AG08395 (cell line): ENCODE data around the gene WDSUB1.

Experiments used
- DNase-seq: peaks from one replicate; pipeline ENCODE4 v3.0.0; 2012; ENCODE audit warnings: mixed read lengths, low spot score

WDSUB1 gene

GRCh38 chr2:159225025-159226016 lies 61.2 kb downstream of the WDSUB1 start:
- no peak for DNase-seq

GRCh38 chr2:159224061-159224813 lies 62.3 kb downstream of the WDSUB1 start:
- DNase-seq: no peak

- DNase-seq: no peak
These were observed 67.0 kb downstream of the WDSUB1 start for GRCh38 chr2:159219394-159219998.

GRCh38 chr2:159218389-159218788 lies 68.1 kb downstream of the WDSUB1 start:
- no peak for DNase-seq

GRCh38 chr2:159217676-159218075 lies 68.8 kb downstream of the WDSUB1 start:
- DNase-seq: no peak

- no peak for DNase-seq
These were observed 71.4 kb downstream of the WDSUB1 start for GRCh38 chr2:159215116-159215515.

- no peak for DNase-seq
These were observed 72.1 kb downstream of the WDSUB1 start for GRCh38 chr2:159214325-159214865.

GRCh38 chr2:159213296-159213695 lies 73.2 kb downstream of the WDSUB1 start:
- no peak for DNase-seq

- no peak for DNase-seq
These were observed 74.8 kb downstream of the WDSUB1 start for GRCh38 chr2:159211447-159212396.

- DNase-seq: no peak
These were observed 76.9 kb downstream of the WDSUB1 start for GRCh38 chr2:159209341-159210306.

GRCh38 chr2:159208438-159208837 lies 78.1 kb downstream of the WDSUB1 start:
- no peak for DNase-seq

GRCh38 chr2:159206736-159207380 lies 79.6 kb downstream of the WDSUB1 start:
- DNase-seq: peak; percentile 45

GRCh38 chr2:159204381-159205144 lies 81.9 kb downstream of the WDSUB1 start:
- DNase-seq: no peak

GRCh38 chr2:159202568-159203071 lies 83.9 kb downstream of the WDSUB1 start:
- DNase-seq: peak; percentile 98

- DNase-seq: peak; percentile 24
These were observed 85.0 kb downstream of the WDSUB1 start for GRCh38 chr2:159201360-159202063.

- DNase-seq: no peak
These were observed 86.0 kb downstream of the WDSUB1 start for GRCh38 chr2:159200498-159200897.

- DNase-seq: no peak
These were observed 86.6 kb downstream of the WDSUB1 start for GRCh38 chr2:159199761-159200465.
